MM.1S (cell line): ENCODE data around the gene VEPH1.

Source experiments
- CTCF ChIP-seq: fragments of 300-600 bp; sonication (generic); IDR thresholded peaks from 2 replicates; pipeline ENCODE4 v1.5.1; 2016; ENCODE audit warnings: antibody characterized with exemption, low read length, mixed read lengths
- EZH2 ChIP-seq: fragments of 300-600 bp; sonication (generic); optimal IDR thresholded peaks from 2 replicates; pipeline ENCODE3; 2017; ENCODE audit warnings: low read depth, mild to moderate bottlenecking, antibody characterized with exemption, low read length, mixed read lengths
- EZH2phosphoT487 ChIP-seq: fragments of 300-600 bp; sonication (generic); IDR thresholded peaks from 2 replicates; pipeline ENCODE4 v1.6.1; 2018; ENCODE audit warnings: antibody characterized with exemption, low read length

GRCh38 chr3:157374933-157375332, 128.3 kb downstream of the VEPH1 start:
- TF ChIP-seq CTCF = no peak
- no peak for TF ChIP-seq EZH2
- TF ChIP-seq EZH2phosphoT487 = no peak
